HUES64 (cell line): ENCODE measurements around the gene POLR3K.

Experiments used
- H3K27ac ChIP-seq: 2 replicates; pipeline ENCODE4 v1.7.0; 2013; ENCODE audit warnings: low read depth, low read length, inconsistent platforms
- H3K27me3 ChIP-seq: 2 replicates; pipeline ENCODE4 v1.6.1; 2013; ENCODE audit warnings: mild to moderate bottlenecking, low read length; ENCODE audit not compliant: insufficient read depth
- H3K36me3 ChIP-seq: 2 replicates; pipeline ENCODE4 v1.6.1; 2013; ENCODE audit warnings: mild to moderate bottlenecking, low read length; ENCODE audit not compliant: insufficient read depth
- H3K4me1 ChIP-seq: 2 replicates; pipeline ENCODE4 v1.6.1; 2013; ENCODE audit warnings: mild to moderate bottlenecking, low read length, moderate library complexity; ENCODE audit not compliant: insufficient read depth
- H3K4me3 ChIP-seq: 2 replicates; pipeline ENCODE4 v1.5.1; 2013; ENCODE audit warnings: mild to moderate bottlenecking, low read length, moderate library complexity
- H3K9ac ChIP-seq: 2 replicates; pipeline ENCODE4 v1.6.1; 2013; ENCODE audit warnings: mild to moderate bottlenecking, low read depth, low read length
- H3K9me3 ChIP-seq: 2 replicates; pipeline ENCODE4 v1.6.1; 2013; ENCODE audit warnings: low read depth, low read length; ENCODE audit not compliant: insufficient read depth
- WGBS: fragments of 150-250, 120-280 bp; methylation state at CpG from one replicate; pipeline ENCODE4 v1.1.7; 2013; ENCODE audit warnings: missing lambda C conversion rate; 5-methylcytosine and 5-hydroxymethylcytosine counted together

Gene POLR3K

GRCh38 chr16:77273-77806, 23.9 kb upstream of the POLR3K start:
- H3K4me3 ChIP-seq, result peak overlapping the region; percentile 76
- peaks cover 15% of the 10 kb centered on the region for H3K36me3 ChIP-seq
- no peaks in the 10 kb centered on the region for H3K9me3 ChIP-seq
- 24% methylated on average over 31 of the region's 31 CpGs for WGBS
- 0 out of 2 replicates have a peak, but pooled peaks cover 5% of the 10 kb centered on the region for H3K27me3 ChIP-seq
- H3K27ac ChIP-seq, result no peak overlapping the region; the same call in 1 of the 2 replicates
- H3K4me1 ChIP-seq, result peaks cover 50% of the 10 kb centered on the region
- H3K9ac ChIP-seq, result peak overlapping the region; percentile 88

- H3K27ac ChIP-seq, result no peak overlapping the region
- 65% methylated on average over 13 of the region's 13 CpGs for WGBS
- peak overlapping the region; percentile 76 for H3K4me3 ChIP-seq
These were observed 23.3 kb upstream of the POLR3K start for GRCh38 chr16:76535-77272.

GRCh38 chr16:75580-76501, 22.4 kb upstream of the POLR3K start:
- no peak overlapping the region for H3K9ac ChIP-seq
- 0 out of 2 replicates have a peak, but pooled peaks cover 5% of the 10 kb centered on the region for H3K27me3 ChIP-seq
- peaks cover 13% of the 10 kb centered on the region for H3K36me3 ChIP-seq
- peaks cover 55% of the 10 kb centered on the region for H3K4me1 ChIP-seq
- H3K4me3 ChIP-seq, result no peak overlapping the region
- 61% methylated on average over 10 of the region's 11 CpGs for WGBS
- no peaks in the 10 kb centered on the region for H3K9me3 ChIP-seq
- no peak overlapping the region; the same call in 1 of the 2 replicates for H3K27ac ChIP-seq

More at GRCh38 chr16:76535-77272, 23.3 kb upstream of the POLR3K start:
- peak overlapping the region; percentile 88 for H3K9ac ChIP-seq
- H3K27me3 ChIP-seq, result 0 out of 2 replicates have a peak, but pooled peaks cover 5% of the 10 kb centered on the region
- peaks cover 15% of the 10 kb centered on the region for H3K36me3 ChIP-seq
- no peaks in the 10 kb centered on the region for H3K9me3 ChIP-seq
- peaks cover 50% of the 10 kb centered on the region for H3K4me1 ChIP-seq

- WGBS, result 51% methylated on average over 16 of the region's 16 CpGs
- peaks cover 58% of the 10 kb centered on the region for H3K4me1 ChIP-seq
These were observed 21.4 kb upstream of the POLR3K start for GRCh38 chr16:74747-75334.

GRCh38 chr16:74051-74746, 20.8 kb upstream of the POLR3K start:
- Histone ChIP-seq H3K9ac (peak overlapping the region; percentile 45; the same call in 1 of the 2 replicates), H3K36me3 (no peaks in the 10 kb centered on the region), H3K4me1 (peaks cover 57% of the 10 kb centered on the region), H3K27ac (peak overlapping the region; percentile 75), H3K9me3 (no peaks in the 10 kb centered on the region), H3K27me3 (0 out of 2 replicates have a peak, but pooled peaks cover 5% of the 10 kb centered on the region), H3K4me3 (no peak overlapping the region)
- WGBS, result 52% methylated on average over 12 of the region's 12 CpGs

More at GRCh38 chr16:74747-75334, 21.4 kb upstream of the POLR3K start:
- Histone ChIP-seq H3K9ac (no peak overlapping the region), H3K9me3 (no peaks in the 10 kb centered on the region), H3K27ac (peak overlapping the region; percentile 55; the same call in 1 of the 2 replicates), H3K27me3 (0 out of 2 replicates have a peak, but pooled peaks cover 5% of the 10 kb centered on the region), H3K4me3 (no peak overlapping the region), H3K36me3 (peaks cover 6% of the 10 kb centered on the region)

- peak within 1 kb of the TSS; percentile 75 for H3K9ac ChIP-seq
- H3K9me3 ChIP-seq, result no peaks in the 10 kb centered on the region
- peak within 1 kb of the TSS; percentile 81; the same call in 1 of the 2 replicates for H3K27ac ChIP-seq
- no peaks in the 10 kb centered on the region for H3K36me3 ChIP-seq
- no peaks in the 10 kb centered on the region for H3K27me3 ChIP-seq
- H3K4me1 ChIP-seq, result peaks cover 50% of the 10 kb centered on the region
- H3K4me3 ChIP-seq, result peak within 1 kb of the TSS; percentile 62
- WGBS, result 19% methylated on average over 62 of the region's 62 CpGs
These were observed 19.4 kb upstream of the POLR3K start, which contains the start of gene RHBDF1 for GRCh38 chr16:72561-73548. Gene RHBDF1 (minus strand): TSS chr16:72631. CDS start chr16:65015, 7,616 bp downstream.

- peak overlapping the region; percentile 55; the same call in 1 of the 2 replicates for H3K27ac ChIP-seq
- under 1% methylated on average over 57 of the region's 57 CpGs for WGBS
- peaks cover 44% of the 10 kb centered on the region for H3K4me1 ChIP-seq
- H3K36me3 ChIP-seq, result no peaks in the 10 kb centered on the region
- peak overlapping the region; percentile 62 for H3K4me3 ChIP-seq
- H3K9me3 ChIP-seq, result no peaks in the 10 kb centered on the region
- H3K27me3 ChIP-seq, result no peaks in the 10 kb centered on the region
- peak overlapping the region; percentile 50; the same call in 1 of the 2 replicates for H3K9ac ChIP-seq
These were observed 18.4 kb upstream of the POLR3K start for GRCh38 chr16:71540-72401.

- Histone ChIP-seq H3K36me3 (no peaks in the 10 kb centered on the region), H3K9me3 (no peaks in the 10 kb centered on the region), H3K9ac (no peak overlapping the region), H3K27me3 (no peaks in the 10 kb centered on the region), H3K4me1 (peaks cover 38% of the 10 kb centered on the region), H3K4me3 (peak overlapping the region; percentile 62), H3K27ac (peak overlapping the region; percentile 50)
- WGBS, result 54% methylated on average over 5 of the region's 5 CpGs
These were observed 17.8 kb upstream of the POLR3K start for GRCh38 chr16:71210-71539.

GRCh38 chr16:69181-69580, 15.8 kb upstream of the POLR3K start:
- Histone ChIP-seq H3K27ac (no peak overlapping the region), H3K9ac (no peak overlapping the region), H3K36me3 (peaks cover 7% of the 10 kb centered on the region; the same call in 1 of the 2 replicates), H3K9me3 (no peaks in the 10 kb centered on the region), H3K27me3 (no peaks in the 10 kb centered on the region), H3K4me1 (peaks cover 22% of the 10 kb centered on the region), H3K4me3 (no peak overlapping the region)
- 85% methylated on average over 8 of the region's 8 CpGs for WGBS
